Left lung (tissue), 10 donors: ENCODE measurements around the gene PIH1D1. TPM values are rescaled to one million over a fixed set of nuclear protein-coding genes. Genes with fewer than 3 reads are reported as not detected.

Experiments used
- ATAC-seq: fragments of 200-7000 bp; cut with Tn5 transposase; one replicate; pipeline ENCODE4 v1.9.1; 2020; ENCODE audit warnings: moderate library complexity
- DNase-seq, 4 donors: peaks; one replicate each; pipeline ENCODE4 v3.0.0-alpha.2; 2013 to 2020
- H3K27ac ChIP-seq, 2 donors: fragments of 200-600 bp; sonication (generic) in 1 of 2; one replicate each; pipeline versions ENCODE4 v1.5.0 to v1.8.0; 2020 to 2021
- H3K27me3 ChIP-seq, 2 donors: fragments of 200-600 bp; sonication (generic) in 1 of 2; one replicate each; pipeline versions ENCODE4 v1.5.0 to v1.8.0; 2020 to 2021
- H3K36me3 ChIP-seq, 2 donors: fragments of 200-600 bp; sonication (generic) in 1 of 2; one replicate each; pipeline versions ENCODE4 v1.5.0 to v1.8.0; 2020 to 2021
- H3K4me1 ChIP-seq, 2 donors: fragments of 200-600 bp; one replicate each; pipeline ENCODE4 v1.8.0; 2021
- H3K4me3 ChIP-seq, 2 donors: fragments of 200-600 bp; sonication (generic) in 1 of 2; one replicate each; pipeline versions ENCODE4 v1.5.0 to v1.8.0; 2020 to 2021; ENCODE audit warnings: mild to moderate bottlenecking in 1 of 2
- H3K9me3 ChIP-seq, 2 donors: fragments of 200-600 bp; sonication (generic) in 1 of 2; one replicate each; pipeline versions ENCODE4 v1.5.0 to v1.8.0; 2020 to 2021
- intact Hi-C, 2 donors: fragments of 100-400 bp; cut with DNase I; formaldehyde crosslinking; loops; one replicate each; pipeline versions ENCODE4 v1.11.2 to v1.14.2; 2022
- polyA plus RNA-seq, 6 donors: library from polyadenylated mRNA; unstranded; fragments of 120-200 nt; gene quantifications; one replicate each; pipeline ENCODE4 v1.2.1, GENCODE V29; 2013; ENCODE audit not compliant: insufficient read length in 6 of 6
- total RNA-seq, 2 donors: library from RNA; stranded (reverse); fragmentation: NEBNext Ultra II Directional; extraction: Animal tissue kit (Norgen Biotek cat#: 25700); gene quantifications; one replicate each; pipeline ENCODE4 v1.2.1, GENCODE V29; 2021
- TF ChIP-seq, protein P1 (sequence below), 2 donors: fragments of 200-600 bp; sonication (generic) in 1 of 2; IDR thresholded peaks; one replicate each; pipeline versions ENCODE4 v1.5.0 to v1.8.0; 2021; ENCODE audit warnings: antibody characterized with exemption in 2 of 2
- donor health status: DM: no; HTN: yes; CAD: no.
- donor health status: DM: no; HTN: no; CAD: no.

The PIH1D1 gene
- total and polyA plus RNA-seq, 8 donors: 54.4 to 93.2 (median 78.5) TPM

DNA sequence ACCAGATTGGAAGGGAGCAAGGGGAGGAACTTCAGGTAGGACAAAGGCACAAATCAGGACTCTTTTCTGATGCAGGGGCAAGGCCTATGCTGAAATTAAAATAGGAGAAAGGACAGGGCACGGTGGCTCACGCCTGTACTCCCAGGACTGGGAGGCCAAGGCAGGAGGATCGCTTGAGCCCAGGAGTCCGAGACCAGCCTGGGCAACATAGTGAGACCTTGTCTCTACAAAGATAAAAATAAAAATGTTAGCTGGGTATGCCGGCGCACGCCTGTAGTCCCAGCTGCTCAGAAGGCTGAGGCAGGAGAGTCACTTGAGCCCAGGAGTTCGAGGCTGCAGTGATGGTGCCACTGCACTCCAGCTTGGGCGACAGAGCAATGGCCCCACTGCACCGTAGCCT lies 15.9 kb downstream of the PIH1D1 start:
- intact Hi-C loops: no loop called here
- H3K4me3 ChIP-seq: no peak overlapping the region
- peaks cover 88 to 100% of the 10 kb centered on the region in 2 donors for H3K27me3 ChIP-seq
- TF ChIP-seq, protein P1, sequence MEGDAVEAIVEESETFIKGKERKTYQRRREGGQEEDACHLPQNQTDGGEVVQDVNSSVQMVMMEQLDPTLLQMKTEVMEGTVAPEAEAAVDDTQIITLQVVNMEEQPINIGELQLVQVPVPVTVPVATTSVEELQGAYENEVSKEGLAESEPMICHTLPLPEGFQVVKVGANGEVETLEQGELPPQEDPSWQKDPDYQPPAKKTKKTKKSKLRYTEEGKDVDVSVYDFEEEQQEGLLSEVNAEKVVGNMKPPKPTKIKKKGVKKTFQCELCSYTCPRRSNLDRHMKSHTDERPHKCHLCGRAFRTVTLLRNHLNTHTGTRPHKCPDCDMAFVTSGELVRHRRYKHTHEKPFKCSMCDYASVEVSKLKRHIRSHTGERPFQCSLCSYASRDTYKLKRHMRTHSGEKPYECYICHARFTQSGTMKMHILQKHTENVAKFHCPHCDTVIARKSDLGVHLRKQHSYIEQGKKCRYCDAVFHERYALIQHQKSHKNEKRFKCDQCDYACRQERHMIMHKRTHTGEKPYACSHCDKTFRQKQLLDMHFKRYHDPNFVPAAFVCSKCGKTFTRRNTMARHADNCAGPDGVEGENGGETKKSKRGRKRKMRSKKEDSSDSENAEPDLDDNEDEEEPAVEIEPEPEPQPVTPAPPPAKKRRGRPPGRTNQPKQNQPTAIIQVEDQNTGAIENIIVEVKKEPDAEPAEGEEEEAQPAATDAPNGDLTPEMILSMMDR (IDR thresholded peaks at IDR 0.05): no peak
- H3K36me3 ChIP-seq: no peaks in the 10 kb centered on the region
- H3K27ac ChIP-seq: no peak overlapping the region
- H3K4me1 ChIP-seq: peaks cover 0 to 6% of the 10 kb centered on the region in 2 donors
- ATAC-seq (no peak), DNase-seq (peak in 1 of 4 donors; percentile 37)
- H3K9me3 ChIP-seq: no peaks in the 10 kb centered on the region

DNA sequence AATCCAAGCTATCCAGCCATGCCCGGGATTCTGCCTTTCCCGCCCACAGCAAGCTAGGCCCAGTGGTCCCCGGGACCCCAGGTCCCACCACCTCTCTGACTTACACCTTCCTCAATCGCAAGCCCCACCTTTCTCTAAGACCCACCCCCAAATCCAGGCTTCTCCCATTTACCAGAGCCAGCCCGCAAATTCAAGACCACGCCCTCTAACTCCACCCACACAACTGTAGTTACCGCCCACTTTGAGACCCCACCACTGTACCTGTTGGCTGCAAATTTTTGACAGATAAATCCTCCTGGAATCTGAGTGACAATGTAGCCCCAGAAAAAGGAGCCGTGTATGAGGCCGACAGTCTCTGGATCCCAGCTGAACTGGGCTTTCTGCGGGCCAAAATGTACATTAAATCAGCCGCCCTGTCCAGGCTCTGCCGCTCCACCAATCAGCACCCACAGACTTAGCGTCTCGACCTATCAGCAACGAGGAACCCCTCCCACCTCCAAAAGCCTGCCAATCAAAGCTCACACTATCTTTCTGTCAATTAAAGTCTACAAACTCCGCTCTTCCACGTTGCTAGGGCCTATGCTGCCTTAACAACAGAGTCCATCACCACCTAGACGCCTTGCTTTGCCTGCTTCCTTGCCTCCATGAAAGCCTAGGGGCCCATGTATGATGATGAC lies 16.6 kb downstream of the PIH1D1 start:
- no peaks in the 10 kb centered on the region for H3K36me3 ChIP-seq
- TF ChIP-seq, protein P1 (IDR thresholded peaks at IDR 0.05): no peak
- intact Hi-C loops: no loop called here
- DNase-seq (peak in 1 of 4 donors; percentile 13), ATAC-seq (no peak)
- H3K27ac ChIP-seq: no peak overlapping the region
- H3K4me3 ChIP-seq: no peak overlapping the region
- peaks cover 86 to 100% of the 10 kb centered on the region in 2 donors for H3K27me3 ChIP-seq
- no peaks in the 10 kb centered on the region for H3K9me3 ChIP-seq
- peaks cover 0 to 6% of the 10 kb centered on the region in 2 donors for H3K4me1 ChIP-seq

DNA sequence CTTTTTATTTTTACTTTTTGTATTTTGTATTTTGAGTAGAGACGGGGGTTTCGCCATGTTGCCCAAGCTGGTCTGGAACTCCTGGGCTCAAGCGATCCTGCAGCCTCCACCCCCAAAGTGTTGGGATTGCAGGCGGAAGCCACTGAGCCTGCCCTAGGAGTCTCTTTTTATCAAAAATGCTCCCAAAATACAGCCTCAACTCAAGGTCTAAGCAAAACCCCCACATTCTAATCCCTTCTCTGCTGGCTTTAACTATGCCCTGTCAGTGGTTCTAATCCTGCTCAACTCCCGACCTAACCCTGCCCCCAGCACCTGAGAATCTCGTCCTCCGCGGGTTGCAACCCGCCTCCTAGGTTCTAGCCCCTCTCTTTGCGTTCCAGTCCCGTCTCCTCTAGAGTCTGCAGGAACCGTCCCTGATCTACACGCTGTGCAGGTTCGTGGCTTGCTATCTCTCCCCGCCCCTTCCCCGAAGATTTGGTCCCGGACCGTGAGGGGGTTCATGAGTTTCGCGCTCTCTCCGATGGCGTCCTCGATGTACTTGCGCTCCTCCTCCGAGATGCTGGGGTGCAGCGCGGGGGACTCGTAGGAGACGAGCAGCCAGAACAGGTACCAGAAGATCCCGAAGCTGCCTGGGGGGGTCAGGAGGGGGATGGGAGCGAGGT lies 18.2 kb downstream of the PIH1D1 start:
- Histone ChIP-seq H3K4me1 (peaks cover 0 to 8% of the 10 kb centered on the region in 2 donors), H3K27me3 (peaks cover 77 to 100% of the 10 kb centered on the region in 2 donors), H3K36me3 (no peaks in the 10 kb centered on the region), H3K9me3 (no peaks in the 10 kb centered on the region), H3K27ac (no peak overlapping the region), H3K4me3 (no peak overlapping the region)
- TF ChIP-seq, protein P1 (IDR thresholded peaks at IDR 0.05): no peak
- ATAC-seq: no peak
- peak in 1 of 4 donors; percentile 47 for DNase-seq
- intact Hi-C loops: no loop called here

DNA sequence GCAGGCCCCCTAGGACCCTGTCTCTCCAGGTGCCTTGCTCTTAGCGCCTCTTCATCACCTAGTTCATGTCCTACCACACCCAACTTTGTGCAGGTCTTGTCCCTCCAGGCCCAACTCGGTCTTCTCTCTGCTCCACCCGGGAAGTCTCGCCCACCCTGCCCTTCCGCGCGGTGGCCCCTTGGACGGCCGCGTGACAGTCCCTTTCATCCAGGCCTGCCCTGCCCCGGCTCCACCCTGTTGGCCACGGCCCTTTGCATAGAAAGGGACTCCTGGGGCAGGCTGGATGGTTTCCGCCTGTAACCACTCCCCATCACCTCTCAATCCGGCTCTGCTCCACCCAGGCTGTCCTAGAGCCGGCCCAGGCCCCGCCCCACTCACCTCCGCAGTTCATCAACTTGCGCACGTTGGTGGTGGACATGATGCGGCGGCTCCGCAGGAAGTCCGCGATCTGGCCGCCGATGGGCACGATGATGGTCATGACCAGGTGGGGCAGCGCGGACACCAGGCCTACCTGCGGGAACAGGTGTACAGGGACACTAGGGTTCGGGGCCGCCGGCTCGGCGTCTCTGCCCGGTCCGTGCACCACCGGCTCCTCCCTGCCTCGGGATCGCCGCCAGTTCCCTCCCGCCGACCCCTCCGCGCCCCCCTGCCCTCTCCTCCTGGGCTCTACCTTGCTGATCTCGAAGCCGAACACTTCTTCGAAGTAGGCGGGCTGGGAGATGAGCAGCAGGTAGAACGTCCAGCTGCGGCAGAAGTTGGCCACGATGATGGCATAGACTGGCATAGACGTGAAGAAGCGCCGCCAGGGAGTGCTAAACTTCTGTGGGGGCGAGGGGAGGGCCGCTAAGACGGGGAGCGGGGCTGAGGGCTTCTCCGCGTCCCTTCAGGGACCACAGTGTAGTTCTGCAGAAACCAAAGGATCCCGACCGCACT lies 19.2 kb downstream of the PIH1D1 start:
- TF ChIP-seq, protein P1 (IDR thresholded peaks at IDR 0.05): no peak
- ATAC-seq: peak; percentile 78
- H3K27ac ChIP-seq: no peak overlapping the region
- no peaks in the 10 kb centered on the region for H3K36me3 ChIP-seq
- DNase-seq: peak in 1 of 4 donors; percentile 37
- no peaks in the 10 kb centered on the region for H3K9me3 ChIP-seq
- intact Hi-C loops: no loop called here
- peaks cover 81 to 100% of the 10 kb centered on the region in 2 donors for H3K27me3 ChIP-seq
- H3K4me1 ChIP-seq: peaks cover 0 to 16% of the 10 kb centered on the region in 2 donors
- H3K4me3 ChIP-seq: no peak overlapping the region
